NCI-H748 treated with DMSO at 0.1 percent for 48 hours (cell line): ENCODE data around the gene CUEDC1.
"Not testable (repeated sequence)": the region's sequence is repeated elsewhere in the genome, so short reads cannot be mapped to it uniquely, and the experiment has no call there.

Experiments used
- DNase-seq: peaks from one replicate; lab custom pipeline; 2025; lab: John Stamatoyannopoulos, UW

CUEDC1 gene

GRCh38 chr17:57938061-57938502 is 17.1 kb downstream of the CUEDC1 start:
- no peak for DNase-seq

GRCh38 chr17:57937492-57937891 is 17.7 kb downstream of the CUEDC1 start:
- DNase-seq = no peak

- DNase-seq = peak; percentile 53
Observed at GRCh38 chr17:57935833-57936807, 19.1 kb downstream of the CUEDC1 start.

- no peak for DNase-seq
Observed at GRCh38 chr17:57931488-57932137, 23.6 kb downstream of the CUEDC1 start.

GRCh38 chr17:57930239-57930638 is 25.0 kb downstream of the CUEDC1 start:
- no peak for DNase-seq

GRCh38 chr17:57929386-57929785 is 25.8 kb downstream of the CUEDC1 start:
- no peak for DNase-seq

GRCh38 chr17:57928928-57929327 is 26.3 kb downstream of the CUEDC1 start:
- DNase-seq = no peak

GRCh38 chr17:57927048-57927723 is 28.0 kb downstream of the CUEDC1 start:
- DNase-seq = peak; percentile 70

GRCh38 chr17:57926723-57927047 is 28.5 kb downstream of the CUEDC1 start:
- DNase-seq = no peak

- DNase-seq = no peak
Observed at GRCh38 chr17:57925361-57925990, 29.7 kb downstream of the CUEDC1 start.

- DNase-seq = no peak
Observed at GRCh38 chr17:57924677-57925076, 30.5 kb downstream of the CUEDC1 start.

- no peak for DNase-seq
Observed at GRCh38 chr17:57923182-57923872, 31.9 kb downstream of the CUEDC1 start.

- not testable (repeated sequence) for DNase-seq
Observed at GRCh38 chr17:57922745-57923144, 32.5 kb downstream of the CUEDC1 start.

- DNase-seq = no peak
Observed at GRCh38 chr17:57920916-57921703, 34.1 kb downstream of the CUEDC1 start.

GRCh38 chr17:57919918-57920317 is 35.3 kb downstream of the CUEDC1 start:
- DNase-seq = no peak

GRCh38 chr17:57918017-57918895 is 37.0 kb downstream of the CUEDC1 start:
- DNase-seq = no peak

GRCh38 chr17:57916925-57917858 is 38.0 kb downstream of the CUEDC1 start:
- DNase-seq = no peak

GRCh38 chr17:57915985-57916757 is 39.0 kb downstream of the CUEDC1 start:
- DNase-seq = peak; percentile 88
